Neuron (in vitro differentiated cells): ENCODE measurements around the gene GPC3.

Experiments
- H2AFZ ChIP-seq: one replicate; pipeline ENCODE4 v1.6.1; 2013; ENCODE audit warnings: low read depth, mild to moderate bottlenecking, inconsistent platforms, low read length, moderate library complexity
- H3K27me3 ChIP-seq: one replicate; pipeline ENCODE4 v1.6.1; 2013; ENCODE audit warnings: low read length; ENCODE audit not compliant: insufficient read depth
- H3K36me3 ChIP-seq: one replicate; pipeline ENCODE4 v1.6.1; 2013; ENCODE audit warnings: low read length; ENCODE audit not compliant: insufficient read depth
- H3K4me1 ChIP-seq: one replicate; pipeline ENCODE4 v1.6.1; 2013; ENCODE audit warnings: low read length; ENCODE audit not compliant: insufficient read depth
- H3K4me3 ChIP-seq: 2 replicates; pipeline ENCODE4 v1.5.1; 2013; ENCODE audit warnings: mild to moderate bottlenecking, low read length, moderate library complexity
- H3K9me3 ChIP-seq: one replicate; pipeline ENCODE4 v1.6.1; 2013; ENCODE audit warnings: low read length

Gene GPC3

DNA sequence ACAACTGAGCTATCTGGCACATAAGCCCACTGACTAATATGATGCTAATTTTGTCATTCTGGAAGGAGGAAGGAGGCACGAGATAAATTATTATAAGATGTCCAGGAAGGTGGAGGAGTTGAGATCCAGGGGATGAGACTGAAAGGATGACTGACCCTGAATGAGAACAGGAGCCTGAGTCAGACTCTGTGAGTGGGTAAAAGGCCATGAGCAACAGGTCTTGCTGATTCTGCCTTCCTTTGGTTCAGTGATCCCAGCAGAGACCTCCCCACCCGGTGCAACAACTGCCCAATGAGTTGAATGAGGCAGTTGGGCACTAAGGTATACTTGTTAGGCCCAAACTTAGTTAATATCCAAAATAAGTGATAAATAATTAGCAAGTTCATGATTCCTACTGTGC lies 332.0 kb downstream of the GPC3 start:
- peaks cover 26% of the 10 kb centered on the region for H3K4me1 ChIP-seq
- no peak overlapping the region for H3K4me3 ChIP-seq
- no peak overlapping the region for H2AFZ ChIP-seq
- no peaks in the 10 kb centered on the region for H3K9me3 ChIP-seq
- H3K36me3 ChIP-seq, result no peaks in the 10 kb centered on the region
- H3K27me3 ChIP-seq, result no peaks in the 10 kb centered on the region

DNA sequence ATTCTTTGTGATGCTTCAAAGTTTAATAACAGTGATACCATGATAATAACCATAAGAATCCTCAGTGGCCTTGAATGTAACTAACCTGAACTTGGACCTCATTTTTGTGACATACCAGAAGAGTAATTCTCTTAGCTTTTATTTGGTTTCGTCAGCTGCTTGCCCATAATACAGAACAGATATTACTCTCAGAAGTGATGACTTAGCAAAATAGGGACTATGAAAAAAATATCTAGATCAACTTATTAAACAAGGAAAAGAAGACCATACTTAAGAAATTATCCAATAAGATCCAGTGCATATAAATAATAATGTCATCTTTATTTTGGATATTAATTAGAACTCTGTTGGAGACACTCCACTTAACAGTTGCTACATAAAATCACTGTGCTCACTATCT lies 333.2 kb downstream of the GPC3 start:
- H3K27me3 ChIP-seq, result no peaks in the 10 kb centered on the region
- no peaks in the 10 kb centered on the region for H3K36me3 ChIP-seq
- no peak overlapping the region for H3K4me3 ChIP-seq
- H3K9me3 ChIP-seq, result no peaks in the 10 kb centered on the region
- H3K4me1 ChIP-seq, result peaks cover 28% of the 10 kb centered on the region
- no peak overlapping the region for H2AFZ ChIP-seq

DNA sequence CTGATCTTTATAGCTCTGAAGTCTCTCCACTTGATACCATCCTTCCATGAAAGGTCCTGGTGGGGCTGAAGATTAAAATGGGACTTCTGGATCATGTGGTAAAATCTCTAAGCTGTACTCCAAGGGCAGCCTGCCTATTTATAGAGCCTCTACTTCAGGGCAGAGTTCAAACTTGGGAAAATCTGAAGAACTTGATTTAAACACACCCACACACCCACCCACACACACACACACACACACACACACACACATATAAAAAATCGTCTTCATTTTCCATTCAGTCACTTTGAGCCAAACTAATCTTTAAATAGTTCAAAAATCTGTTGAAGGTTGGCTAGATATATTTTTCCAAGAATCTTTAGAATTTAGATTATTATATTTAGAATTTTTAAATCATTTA lies 335.2 kb downstream of the GPC3 start:
- Histone ChIP-seq H3K4me3 (no peak overlapping the region), H3K36me3 (no peaks in the 10 kb centered on the region), H3K27me3 (no peaks in the 10 kb centered on the region), H2AFZ (no peak overlapping the region), H3K4me1 (peaks cover 23% of the 10 kb centered on the region), H3K9me3 (no peaks in the 10 kb centered on the region)

DNA sequence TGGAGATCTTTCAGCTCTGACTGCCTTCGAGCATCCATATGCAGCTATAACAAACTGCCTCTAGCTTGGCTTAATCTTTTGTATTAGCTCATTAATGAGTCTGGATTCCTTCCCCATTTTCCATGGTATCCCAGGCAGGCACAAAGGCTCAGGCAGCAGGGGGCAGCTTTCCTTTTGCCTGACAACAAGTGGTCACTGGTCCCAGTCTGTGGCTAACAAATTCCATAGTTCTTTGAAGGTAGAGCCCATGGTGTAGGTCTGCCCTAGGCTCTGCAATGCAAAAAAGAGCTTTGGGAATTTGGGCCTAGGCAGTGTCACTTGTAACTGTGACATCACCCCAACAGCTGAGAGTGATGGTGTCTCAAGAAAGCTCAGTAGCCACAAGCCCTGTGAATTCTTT lies 335.7 kb downstream of the GPC3 start:
- Histone ChIP-seq H3K9me3 (no peaks in the 10 kb centered on the region), H3K36me3 (no peaks in the 10 kb centered on the region), H3K4me1 (peaks cover 23% of the 10 kb centered on the region), H2AFZ (no peak overlapping the region), H3K4me3 (no peak overlapping the region), H3K27me3 (no peaks in the 10 kb centered on the region)

DNA sequence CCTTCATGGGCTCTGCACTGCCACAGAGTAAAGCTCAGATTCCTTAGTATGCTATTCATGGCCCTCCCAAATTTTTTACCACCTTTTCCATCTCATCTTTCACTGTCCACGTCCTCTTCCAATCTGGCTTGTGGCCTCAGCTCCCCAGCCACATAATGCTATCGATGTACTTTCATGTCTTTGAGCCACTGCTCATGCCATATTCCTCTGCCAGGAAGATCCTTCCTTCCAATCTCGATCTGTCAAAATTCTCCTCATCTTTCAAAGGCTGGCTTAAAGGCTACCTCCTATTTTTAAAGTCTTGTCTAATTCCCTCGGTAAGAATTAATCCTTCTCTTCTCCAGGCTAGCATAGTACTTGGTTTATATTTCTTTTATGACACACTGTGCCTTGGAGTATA lies 336.8 kb downstream of the GPC3 start:
- H3K36me3 ChIP-seq, result no peaks in the 10 kb centered on the region
- H3K4me3 ChIP-seq, result no peak overlapping the region
- no peak overlapping the region for H2AFZ ChIP-seq
- no peaks in the 10 kb centered on the region for H3K27me3 ChIP-seq
- H3K9me3 ChIP-seq, result no peaks in the 10 kb centered on the region
- H3K4me1 ChIP-seq, result peaks cover 23% of the 10 kb centered on the region

DNA sequence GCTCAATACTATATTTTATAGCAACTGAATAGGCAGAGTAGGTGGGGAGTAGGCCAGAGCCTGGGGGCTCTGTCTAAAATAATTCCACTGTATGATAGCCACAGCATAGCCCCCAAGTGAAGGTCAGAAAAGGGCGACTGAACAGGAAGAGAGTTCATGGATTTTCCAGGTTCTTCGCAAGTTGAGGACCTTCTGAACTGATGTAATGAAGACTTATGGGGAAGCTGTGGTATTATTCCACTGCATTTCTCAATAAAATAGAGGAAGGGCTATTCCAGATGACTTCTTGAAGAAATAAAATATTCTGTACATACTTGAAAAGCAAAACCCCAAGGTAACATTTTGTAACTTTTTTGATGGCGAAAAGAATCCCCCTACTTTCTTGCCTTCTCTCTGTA lies 338.7 kb downstream of the GPC3 start:
- Histone ChIP-seq H3K36me3 (no peaks in the 10 kb centered on the region), H3K4me1 (peaks cover 30% of the 10 kb centered on the region), H3K27me3 (no peaks in the 10 kb centered on the region), H2AFZ (no peak overlapping the region), H3K9me3 (no peaks in the 10 kb centered on the region), H3K4me3 (no peak overlapping the region)

DNA sequence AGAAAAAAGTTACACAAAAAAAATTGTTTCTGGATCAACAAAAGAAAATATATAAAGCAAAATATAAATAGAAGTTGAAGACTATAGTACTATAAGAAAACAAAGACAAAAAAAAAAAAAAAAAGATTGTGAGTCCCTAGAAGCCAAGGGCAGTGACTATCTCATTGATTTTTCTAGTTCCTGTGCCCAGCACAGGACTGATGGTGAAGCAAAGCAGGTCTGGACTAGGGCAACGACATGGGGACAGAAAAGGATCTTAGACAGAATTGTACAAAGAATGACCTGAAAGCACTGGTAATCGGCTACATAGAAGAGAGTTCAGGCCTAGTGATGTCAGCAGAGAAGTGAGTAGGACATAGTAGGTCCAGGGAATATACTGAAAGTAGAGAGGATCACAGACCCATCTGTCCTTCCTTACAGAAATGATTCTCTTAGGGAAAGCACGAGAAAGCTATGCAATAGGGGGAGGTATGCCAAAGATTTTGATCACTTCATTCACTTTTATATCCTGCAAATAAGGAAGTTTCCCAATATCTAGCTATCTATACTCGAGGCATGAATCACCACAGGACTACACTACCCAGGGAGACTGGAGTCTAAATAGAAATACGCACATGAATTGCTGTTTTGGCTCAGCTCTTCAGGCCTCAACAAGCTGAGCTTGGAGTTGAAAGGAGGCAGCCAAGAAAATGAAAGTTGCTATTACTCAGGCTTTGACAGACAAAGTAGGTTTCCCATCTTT lies 339.2 kb downstream of the GPC3 start:
- Histone ChIP-seq H2AFZ (no peak overlapping the region), H3K9me3 (no peaks in the 10 kb centered on the region), H3K4me3 (no peak overlapping the region), H3K27me3 (no peaks in the 10 kb centered on the region), H3K36me3 (no peaks in the 10 kb centered on the region), H3K4me1 (peaks cover 34% of the 10 kb centered on the region)

DNA sequence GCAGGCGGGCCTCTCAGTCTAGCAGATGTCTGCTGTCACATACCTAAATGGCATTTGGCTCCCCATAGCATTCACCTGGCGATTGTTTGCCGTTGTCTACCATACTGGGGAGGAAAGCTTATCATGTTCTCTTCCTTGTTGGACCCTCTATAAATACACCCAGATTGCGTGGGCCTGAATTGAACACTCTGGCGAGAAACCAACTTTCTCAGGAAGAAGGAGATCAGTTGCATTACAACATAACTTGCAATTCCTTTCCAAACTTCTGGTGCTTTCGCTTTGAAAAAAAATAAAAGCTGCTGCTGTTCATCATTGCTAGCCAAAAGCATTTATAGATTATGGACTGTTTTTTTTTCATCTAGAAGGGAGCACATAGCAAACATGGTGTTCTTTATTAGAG lies 340.1 kb downstream of the GPC3 start:
- Histone ChIP-seq H3K4me1 (peaks cover 38% of the 10 kb centered on the region), H3K4me3 (no peak overlapping the region), H3K36me3 (no peaks in the 10 kb centered on the region), H3K27me3 (no peaks in the 10 kb centered on the region), H2AFZ (no peak overlapping the region), H3K9me3 (no peaks in the 10 kb centered on the region)

DNA sequence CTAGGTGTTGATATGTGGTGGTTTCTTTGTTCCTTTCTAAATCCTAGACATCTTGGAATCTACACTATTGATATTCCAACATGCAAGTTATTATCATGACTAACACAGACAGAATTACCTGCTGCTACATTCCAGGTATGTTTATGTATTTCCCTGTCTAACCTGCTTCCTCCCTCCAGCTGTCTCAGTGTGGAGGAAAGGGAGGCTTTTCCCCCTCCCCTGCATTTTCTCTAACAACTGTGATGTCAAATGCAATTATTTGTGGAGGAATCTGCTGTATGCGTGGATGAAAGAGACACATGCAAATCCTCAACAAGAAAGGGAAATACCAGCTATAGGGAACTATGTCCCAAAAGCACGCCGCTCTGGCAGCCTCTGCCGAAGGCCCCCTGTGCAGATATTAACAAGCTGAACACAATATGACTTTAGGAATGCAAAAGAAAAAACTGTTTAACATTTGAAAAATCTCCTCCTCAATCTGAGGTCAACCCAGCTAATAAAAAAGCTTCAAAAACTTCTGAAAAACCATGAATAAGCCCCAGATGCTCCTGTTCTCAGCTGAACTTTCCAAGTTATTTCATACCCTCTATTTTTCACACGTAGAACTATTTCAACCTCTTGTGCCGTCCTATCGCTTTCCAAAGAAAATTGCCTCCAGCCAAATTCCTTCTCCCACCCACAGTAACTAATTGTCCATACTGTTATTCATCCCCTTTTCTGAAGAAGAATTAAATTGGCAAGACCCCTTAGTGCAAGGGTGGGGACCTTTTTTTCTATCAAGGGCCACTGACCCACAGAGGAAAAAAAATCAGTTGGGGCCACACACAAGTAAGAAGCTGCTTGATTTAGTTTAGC lies 345.0 kb downstream of the GPC3 start:
- no peaks in the 10 kb centered on the region for H3K9me3 ChIP-seq
- H3K36me3 ChIP-seq, result no peaks in the 10 kb centered on the region
- peaks cover 34% of the 10 kb centered on the region for H3K4me1 ChIP-seq
- no peaks in the 10 kb centered on the region for H3K27me3 ChIP-seq
- no peak overlapping the region for H3K4me3 ChIP-seq
- H2AFZ ChIP-seq, result no peak overlapping the region

DNA sequence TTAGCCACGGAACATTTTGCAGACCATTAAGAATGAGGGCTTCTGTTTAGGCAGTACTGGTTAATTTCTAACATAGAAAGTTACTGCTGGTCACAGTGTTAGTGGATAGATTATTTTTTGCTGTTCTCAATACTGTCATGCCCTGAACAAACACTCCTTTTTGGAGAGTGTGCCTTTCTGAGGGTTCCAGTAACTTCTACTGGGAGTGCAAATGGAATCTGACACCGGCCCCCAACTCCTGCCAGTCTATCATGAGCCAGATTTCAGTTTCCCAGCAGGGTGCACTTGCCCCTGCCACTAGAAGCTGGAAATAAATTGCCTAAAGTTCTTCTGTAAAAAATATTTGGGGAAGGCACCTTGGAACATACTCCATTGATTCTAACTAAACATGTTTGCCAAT lies 345.7 kb downstream of the GPC3 start:
- H3K36me3 ChIP-seq, result no peaks in the 10 kb centered on the region
- H3K27me3 ChIP-seq, result no peaks in the 10 kb centered on the region
- H3K9me3 ChIP-seq, result no peaks in the 10 kb centered on the region
- H3K4me3 ChIP-seq, result no peak overlapping the region
- H3K4me1 ChIP-seq, result peaks cover 34% of the 10 kb centered on the region
- no peak overlapping the region for H2AFZ ChIP-seq

DNA sequence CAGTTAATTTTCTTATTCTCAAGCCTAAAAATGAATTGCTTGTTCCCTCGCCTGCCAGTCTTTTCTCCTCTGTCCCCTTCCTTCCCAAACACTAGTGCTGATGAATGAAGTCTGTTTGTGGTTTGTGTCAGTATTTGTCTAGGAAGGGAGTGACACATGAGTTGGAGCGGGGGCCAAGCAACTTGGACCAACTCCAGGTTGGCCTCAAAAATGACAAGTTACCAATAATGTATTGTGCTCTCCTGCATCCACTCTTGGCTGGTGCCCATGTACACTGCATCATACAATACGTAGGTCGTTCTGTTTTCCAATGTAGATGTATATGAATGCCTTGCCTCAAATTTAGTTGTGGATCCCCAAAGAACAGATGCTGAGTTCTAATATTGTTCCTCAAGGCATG lies 347.1 kb downstream of the GPC3 start:
- Histone ChIP-seq H3K9me3 (no peaks in the 10 kb centered on the region), H3K4me3 (no peak overlapping the region), H2AFZ (no peak overlapping the region), H3K27me3 (no peaks in the 10 kb centered on the region), H3K4me1 (peaks cover 34% of the 10 kb centered on the region), H3K36me3 (no peaks in the 10 kb centered on the region)

DNA sequence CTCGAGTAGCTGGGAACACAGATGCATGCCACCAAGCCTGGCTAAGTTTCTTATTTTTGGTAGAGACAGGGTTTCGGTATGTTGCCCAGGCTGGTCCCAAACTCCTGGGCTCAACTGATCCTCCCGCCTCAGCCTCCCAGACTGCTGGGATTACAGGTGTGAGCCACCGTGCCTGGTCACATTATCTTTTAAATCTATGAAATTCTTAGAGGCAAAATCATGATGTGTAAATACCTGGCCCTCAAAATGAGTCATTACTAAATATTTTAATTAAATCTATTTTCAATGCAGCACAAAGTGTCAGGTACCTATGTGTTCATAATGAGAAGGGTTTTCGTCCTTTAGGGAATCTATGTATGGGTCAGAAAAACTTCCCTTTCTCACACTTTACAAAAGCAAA lies 347.6 kb downstream of the GPC3 start:
- Histone ChIP-seq H2AFZ (no peak overlapping the region), H3K4me3 (no peak overlapping the region), H3K27me3 (no peaks in the 10 kb centered on the region), H3K36me3 (no peaks in the 10 kb centered on the region), H3K9me3 (no peaks in the 10 kb centered on the region), H3K4me1 (peaks cover 31% of the 10 kb centered on the region)

DNA sequence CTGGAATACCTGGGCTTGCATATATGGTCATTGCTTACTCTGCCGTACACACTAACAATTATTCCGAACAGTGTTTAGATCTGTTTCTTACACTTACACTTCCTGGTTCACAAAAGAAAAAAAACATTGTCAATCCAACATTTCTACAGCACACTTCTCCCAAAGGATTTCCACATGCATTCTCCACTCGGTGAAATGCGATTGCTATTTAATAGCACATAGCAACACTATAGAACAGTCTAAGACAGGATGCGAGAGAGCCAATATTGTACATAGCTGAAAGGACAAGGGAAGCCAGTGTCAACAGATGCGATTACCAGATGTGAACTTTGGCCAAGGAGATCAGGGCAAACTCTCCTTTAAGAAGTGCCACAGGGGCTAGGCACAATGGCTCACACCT lies 349.4 kb downstream of the GPC3 start:
- Histone ChIP-seq H3K27me3 (no peaks in the 10 kb centered on the region), H3K4me1 (peaks cover 22% of the 10 kb centered on the region), H3K9me3 (no peaks in the 10 kb centered on the region), H3K4me3 (no peak overlapping the region), H2AFZ (no peak overlapping the region), H3K36me3 (no peaks in the 10 kb centered on the region)
